ENCODE data around the gene FAM228B. TPM values are rescaled to one million over a fixed set of nuclear protein-coding genes. Genes with fewer than 3 reads are reported as not detected.

The FAM228B gene
- total RNA-seq, 1 donor from 2014 or later, result 6.2 TPM

DNA sequence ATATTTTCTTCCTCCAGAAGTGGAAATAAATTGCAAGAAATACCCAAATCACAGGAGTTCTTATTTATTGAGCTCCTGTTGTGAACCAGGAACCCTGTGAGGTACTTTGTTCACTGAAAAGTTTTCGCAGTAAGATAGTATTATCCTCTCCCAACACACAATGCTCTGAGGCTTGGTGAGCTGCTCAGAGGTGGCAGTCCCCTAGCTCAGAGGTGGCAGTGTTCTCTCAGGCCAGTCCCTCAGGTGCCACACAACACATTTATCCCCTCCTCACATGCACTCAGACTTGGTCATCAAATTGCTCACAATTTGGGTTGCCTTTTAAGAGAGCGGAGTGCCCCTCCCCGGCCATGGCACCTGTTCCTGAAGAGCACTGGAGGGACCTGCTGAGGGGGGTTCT, 77.5 kb downstream of the FAM228B start:
- DNase-seq (ENCODE audit: low read depth), result no peak

DNA sequence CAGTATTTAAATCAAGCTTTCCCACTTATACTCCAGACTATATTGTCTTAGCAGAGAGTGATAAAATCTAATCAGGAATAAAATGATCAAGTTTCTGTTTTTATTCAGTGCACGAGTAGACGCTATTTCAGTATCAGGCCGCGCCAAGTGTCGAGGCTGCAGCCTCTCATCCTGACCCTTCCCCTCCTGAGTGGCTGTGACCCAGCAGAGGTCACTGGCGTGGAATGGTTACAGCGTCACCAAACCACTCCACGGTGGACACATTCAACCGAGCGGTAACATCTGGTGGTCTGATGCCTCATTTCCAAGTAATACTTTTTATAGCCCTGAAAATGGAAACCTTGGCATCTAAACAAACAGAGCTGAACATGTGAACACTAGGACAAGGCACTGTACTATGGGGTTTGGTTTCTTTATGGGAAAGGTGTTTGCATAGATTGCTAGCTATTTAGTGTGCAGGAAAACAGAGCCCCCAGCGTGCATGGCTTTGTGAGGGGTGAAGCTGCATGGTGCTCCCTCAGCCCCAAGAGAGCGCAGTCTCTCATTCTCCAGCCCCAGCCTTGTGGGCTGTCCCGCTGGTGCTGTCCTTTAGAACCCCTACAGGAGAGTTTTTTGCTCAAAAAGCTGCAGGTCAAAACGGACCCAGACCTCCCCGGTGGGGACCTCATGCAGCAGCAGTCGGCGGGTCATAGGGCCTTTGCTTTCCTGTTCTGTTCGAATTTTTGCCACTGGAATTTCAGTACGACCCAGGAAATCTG, 79.9 kb downstream of the FAM228B start:
- DNase-seq (ENCODE audit: low read depth), result peak; percentile 17

DNA sequence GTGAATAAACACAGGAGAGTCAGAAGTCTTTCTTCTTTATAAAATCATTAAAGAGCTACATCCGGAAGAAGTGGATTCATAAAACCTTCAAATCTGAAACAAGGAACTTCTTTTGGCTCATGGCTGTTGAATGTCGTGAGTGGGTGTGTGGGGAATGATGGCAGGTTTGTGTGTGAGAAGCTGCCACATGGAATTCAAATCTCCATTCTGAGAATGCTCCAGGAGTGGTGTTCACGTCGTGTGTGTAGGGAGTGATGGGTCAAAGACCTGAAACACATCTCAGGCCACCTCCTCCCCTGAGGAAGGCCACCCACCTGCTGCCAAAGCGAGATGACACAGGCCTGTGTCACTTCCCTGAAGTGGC, 80.5 kb downstream of the FAM228B start:
- no peak for DNase-seq (ENCODE audit: low read depth)

DNA sequence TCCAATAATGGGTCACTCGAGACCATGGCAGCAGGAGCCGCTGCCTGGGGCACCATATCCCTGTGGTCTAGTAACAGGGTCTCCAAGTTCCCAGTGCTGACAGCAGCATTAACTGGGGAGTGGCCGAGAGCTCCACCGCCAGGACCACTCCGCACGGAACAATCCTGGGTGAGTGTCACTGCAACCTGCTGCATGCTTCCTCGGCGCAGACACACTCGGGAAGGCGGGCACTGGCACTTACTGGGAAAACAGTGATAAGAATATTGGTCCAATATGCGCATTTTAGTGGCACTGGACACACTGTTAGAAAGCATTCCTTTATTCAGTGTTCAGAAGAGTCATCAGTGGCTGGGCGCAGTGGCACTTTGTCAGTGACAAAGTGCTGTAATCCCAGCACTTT, 81.2 kb downstream of the FAM228B start:
- DNase-seq (ENCODE audit: low read depth), result no peak

DNA sequence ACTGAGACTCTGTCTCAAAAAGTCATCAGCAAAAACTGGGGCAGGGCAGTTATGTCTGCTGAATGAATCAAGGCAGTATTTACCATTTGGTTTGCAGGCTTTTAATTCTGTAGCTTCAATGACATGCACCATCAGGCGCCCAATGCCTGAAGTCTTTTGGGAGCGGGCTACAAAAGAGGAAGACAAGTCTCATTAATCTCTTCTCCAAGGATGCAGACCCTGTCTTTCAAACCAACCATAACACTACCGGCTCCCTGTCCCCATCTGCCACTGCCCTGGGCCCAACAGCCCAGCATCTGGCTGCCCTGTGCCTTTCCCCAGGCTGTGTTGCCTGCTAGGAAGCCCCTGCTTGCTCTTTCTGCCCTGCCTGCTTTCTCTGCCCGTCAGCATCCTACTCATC, 81.9 kb downstream of the FAM228B start:
- DNase-seq (ENCODE audit: low read depth), result no peak

DNA sequence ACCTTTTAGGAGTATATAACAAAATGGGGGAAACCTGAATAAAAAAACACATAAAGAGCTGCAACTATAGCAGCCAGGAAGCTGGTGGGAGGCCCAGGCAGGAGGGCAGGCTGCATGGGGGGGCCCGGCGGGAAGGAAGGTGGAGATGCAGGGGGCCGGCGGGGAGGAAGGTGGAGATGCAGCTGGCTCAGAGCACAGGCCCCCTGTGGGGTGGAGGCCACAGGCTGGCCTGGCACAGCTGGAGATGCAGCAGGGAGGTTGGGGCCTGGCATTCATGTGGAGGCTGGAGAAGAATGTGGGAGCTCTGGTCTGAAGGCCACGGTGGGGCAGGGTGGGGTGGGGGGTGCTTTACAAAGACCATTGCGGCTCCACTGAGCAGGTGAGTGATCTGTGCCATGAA, 83.0 kb downstream of the FAM228B start:
- no peak for DNase-seq (ENCODE audit: low read depth)

DNA sequence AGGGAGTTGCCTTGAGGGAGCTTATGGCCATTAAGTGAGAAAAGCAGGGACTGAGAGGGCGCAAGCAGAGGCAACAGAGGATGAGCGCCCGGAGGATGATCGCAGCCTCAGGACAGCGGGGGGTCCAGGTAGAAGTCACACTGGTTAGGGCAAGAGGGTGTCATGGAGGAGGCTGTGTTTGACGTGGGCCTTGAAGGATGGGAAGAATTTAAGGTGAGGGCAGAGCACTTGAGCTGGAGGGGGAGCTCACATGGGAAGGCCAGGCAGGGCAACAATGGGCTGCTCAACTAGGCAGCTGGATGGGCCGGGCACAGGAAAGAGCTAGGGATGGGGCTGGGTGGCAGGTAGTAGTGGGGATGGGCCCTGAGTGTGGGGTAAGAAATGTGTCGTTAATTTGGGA, 83.4 kb downstream of the FAM228B start:
- no peak for DNase-seq (ENCODE audit: low read depth)

DNA sequence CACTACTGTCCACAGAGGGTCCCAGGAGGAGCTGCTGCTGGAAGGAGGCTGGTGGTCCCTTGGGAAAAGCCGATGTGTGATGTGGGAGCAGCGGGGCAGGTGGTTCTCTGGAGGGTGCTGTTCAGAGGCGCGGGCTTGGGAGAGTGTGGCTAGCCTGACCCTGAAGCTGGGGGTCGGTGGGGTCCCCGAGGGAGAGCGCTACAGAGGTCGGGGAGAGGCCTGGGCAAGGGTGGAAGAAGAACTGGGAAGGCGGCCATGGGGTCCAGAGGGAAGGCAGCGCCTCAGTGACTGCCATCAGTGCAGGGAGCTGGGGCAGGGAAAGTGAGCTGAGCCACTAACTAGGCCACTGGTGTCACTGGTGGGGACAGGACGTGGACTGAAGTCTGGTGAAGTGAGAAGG, 84.1 kb downstream of the FAM228B start:
- DNase-seq (ENCODE audit: low read depth), result no peak

DNA sequence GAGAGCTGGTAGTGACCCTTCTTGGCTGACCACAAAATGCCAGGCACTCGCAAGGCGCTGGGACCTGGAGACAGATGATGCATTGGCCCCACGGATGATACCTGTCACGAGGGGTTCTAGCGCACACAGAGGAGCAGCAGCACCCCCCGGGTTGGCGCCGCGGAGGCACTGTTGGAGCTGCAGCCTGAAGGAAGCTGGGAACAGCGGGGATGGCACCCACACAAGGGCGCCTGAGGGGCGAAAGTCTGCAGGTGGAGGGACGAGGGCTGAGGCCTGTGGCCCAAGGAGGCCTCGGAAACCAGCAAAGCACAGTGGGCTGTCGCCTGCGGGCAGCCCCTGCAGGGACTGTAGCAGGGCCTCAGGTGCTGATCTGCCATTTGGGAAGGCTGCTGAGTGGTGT, 85.2 kb downstream of the FAM228B start:
- DNase-seq (ENCODE audit: low read depth), result no peak

DNA sequence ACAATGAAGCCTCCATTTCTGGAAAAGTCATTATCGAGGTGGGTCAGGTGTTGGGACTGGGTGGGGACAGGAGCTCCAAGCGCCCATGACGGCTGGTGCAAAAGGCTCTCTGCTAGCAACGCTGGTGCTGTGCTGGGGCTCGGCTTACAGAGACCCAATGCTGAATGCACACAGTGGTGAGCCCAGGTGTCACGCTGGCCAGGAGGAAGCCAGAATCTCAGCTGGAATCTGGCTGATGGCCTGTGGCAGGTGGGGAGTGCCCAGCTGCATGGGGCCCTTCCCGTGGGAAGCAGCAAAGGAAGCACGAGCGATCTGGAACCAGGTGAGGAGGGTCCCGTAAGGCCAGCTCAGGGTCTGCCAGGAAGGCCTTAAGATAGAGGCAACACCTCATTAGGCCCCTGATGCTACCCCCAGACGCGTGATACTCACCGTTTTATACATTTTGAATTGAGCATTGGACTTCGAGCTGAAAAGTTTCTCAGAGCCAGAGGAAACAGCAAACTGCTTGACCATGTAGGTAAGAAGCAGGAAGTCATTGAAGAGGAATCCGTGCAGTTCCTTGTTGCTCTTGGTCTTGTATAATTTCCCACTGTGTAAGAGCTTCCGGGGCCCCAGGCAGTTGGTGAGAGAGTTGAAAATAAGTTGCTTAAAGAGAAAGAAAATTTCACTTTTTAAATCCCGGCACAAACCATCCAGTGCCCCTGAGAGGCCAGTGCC, 86.3 kb downstream of the FAM228B start:
- DNase-seq (ENCODE audit: low read depth), result no peak

DNA sequence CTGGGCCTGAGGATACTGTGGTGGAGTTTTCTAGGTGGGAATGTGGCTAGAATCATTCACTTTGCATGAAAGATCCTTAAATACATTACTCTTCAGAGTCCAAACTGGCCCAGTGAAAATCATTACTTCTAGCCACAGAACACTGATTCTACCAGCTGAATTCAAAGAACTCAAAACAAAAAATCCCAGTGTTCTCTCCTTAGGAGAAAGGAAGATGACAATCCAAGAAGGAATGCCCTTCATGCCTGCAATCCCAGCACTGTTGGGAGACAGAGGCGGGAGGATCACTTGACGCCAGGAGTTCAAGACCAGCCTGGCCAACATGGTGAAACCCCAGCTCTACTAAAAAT, 86.8 kb downstream of the FAM228B start:
- DNase-seq (ENCODE audit: low read depth), result no peak

DNA sequence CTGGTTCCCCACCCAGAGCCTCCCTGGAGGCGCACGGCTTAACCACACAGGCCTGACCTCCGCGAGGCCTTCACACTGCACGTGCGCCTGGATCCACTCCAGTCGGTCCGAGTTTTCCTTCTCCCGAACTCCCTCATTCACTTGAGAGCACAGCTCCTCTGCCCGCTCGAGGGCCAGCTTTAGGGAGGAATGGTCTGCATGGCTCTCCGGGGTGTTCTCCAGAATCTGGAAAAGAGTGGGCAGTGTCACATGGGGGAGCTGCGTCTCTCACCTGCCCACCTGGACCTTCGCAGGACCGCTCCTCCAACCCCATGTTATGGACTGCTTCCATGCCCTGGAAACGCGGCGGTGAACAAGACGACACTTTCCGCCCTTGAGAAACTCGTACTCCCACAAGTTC, 87.5 kb downstream of the FAM228B start:
- no peak for DNase-seq (ENCODE audit: low read depth)

DNA sequence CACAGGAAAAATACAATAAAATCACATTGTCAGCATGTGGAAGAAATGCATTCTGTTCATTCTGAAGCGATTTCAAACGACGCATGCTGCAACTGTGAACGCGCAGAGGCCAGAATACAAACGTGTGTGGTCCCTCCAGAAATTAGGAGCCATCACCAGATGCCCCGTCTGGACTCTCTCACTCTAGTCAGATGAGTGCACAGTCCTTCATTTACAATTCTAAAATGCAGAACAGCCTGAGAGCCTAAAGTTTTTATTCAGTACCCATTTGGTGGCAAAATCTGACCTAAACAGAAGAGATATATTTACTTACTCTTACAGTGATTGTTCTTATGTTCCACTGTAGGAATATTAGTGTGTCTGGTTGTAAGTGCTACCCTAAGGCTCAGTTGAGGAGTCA, 88.1 kb downstream of the FAM228B start:
- DNase-seq (ENCODE audit: low read depth), result no peak

DNA sequence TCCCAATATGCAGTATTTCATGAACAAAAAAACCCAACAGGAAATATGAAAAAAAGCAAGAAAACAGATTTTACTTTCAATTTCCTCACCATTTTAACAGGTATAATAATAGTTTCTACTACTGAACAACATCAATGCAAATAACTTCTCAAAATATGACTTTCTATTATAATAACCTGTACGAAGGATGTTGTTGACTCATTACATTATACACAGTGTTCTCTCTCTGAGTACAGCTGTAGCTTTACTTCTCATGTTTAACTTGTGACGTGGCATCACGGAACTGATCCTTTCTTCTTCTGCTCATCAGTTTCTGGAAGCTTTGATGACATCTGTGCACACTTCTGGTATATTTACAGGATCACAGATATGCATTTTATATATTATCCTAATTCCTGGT, 91.6 kb downstream of the FAM228B start:
- no peak for DNase-seq (ENCODE audit: low read depth)

Other genes with a start within 250 kb of the FAM228B start
- gene ATAD2B, start 196.3 kb upstream of the FAM228B start, total RNA-seq, result 22.9 and 36.1 TPM in 2 replicates
- gene UBXN2A, start 183.0 kb upstream of the FAM228B start, total RNA-seq, result 13.0 and 15.6 TPM in 2 replicates
- gene MFSD2B, start 113.4 kb upstream of the FAM228B start, total RNA-seq, result 0.16 TPM in 1 of 2 replicates, not detected in the other
- gene WDCP, start 76.1 kb upstream of the FAM228B start, total RNA-seq, result 11.3 and 11.9 TPM in 2 replicates
- 2.0 and 2.4 TPM in 2 replicates for gene FKBP1B, start 73.7 kb upstream of the FAM228B start, total RNA-seq
- gene SF3B6, start 47.1 kb upstream of the FAM228B start, total RNA-seq, result 89.0 and 92.9 TPM in 2 replicates
- gene TP53I3, start 38.6 kb upstream of the FAM228B start, total RNA-seq, result 61.8 and 66.8 TPM in 2 replicates
- 1.1 and 2.1 TPM in 2 replicates for gene PFN4, start 135 bp upstream of the FAM228B start, total RNA-seq
- not detected in 2 replicates for gene FAM228A, start 51.6 kb downstream of the FAM228B start, total RNA-seq
- gene ITSN2, start 237.1 kb downstream of the FAM228B start, total RNA-seq, result 27.4 and 28.2 TPM in 2 replicates